GM10248 (cell line): ENCODE data around the gene MUC21.

Experiments used
- CTCF ChIA-PET: fragments of 300-600 bp; sonication (Branson Sonifier 250); formaldehyde crosslinking; extraction: SDS; loops from one replicate; lab custom pipeline; 2021; ENCODE audit warnings: antibody characterized with exemption; lab: Yijun Ruan, JAX
- POLR2A ChIA-PET: fragments of 350-650 bp; sonication (Branson Sonifier 250); formaldehyde crosslinking; extraction: SDS; loops from one replicate; lab custom pipeline; 2020; ENCODE audit warnings: antibody characterized with exemption; lab: Yijun Ruan, JAX
- DNase-seq: peaks from one replicate; pipeline ENCODE4 v3.0.0; 2012; ENCODE audit errors: extremely low spot score
- CTCF ChIP-seq: IDR thresholded peaks from 2 replicates; pipeline ENCODE4 v1.5.1; 2012; ENCODE audit warnings: mild to moderate bottlenecking, low read depth; ENCODE audit errors: extremely low read depth, missing control alignments, control extremely low read depth

MUC21 gene

GRCh38 chr6:30954631-30955366 lies 28.7 kb upstream of the MUC21 start:
- DNase-seq: no peak
- ChIA-PET CTCF (interaction anchor here (1.0 to 1.4 kb wide), 3 partner anchors 12 to 132 kb away, joined by 3 to 6 read pairs (median 4); no protein-coding TSS in a partner anchor), POLR2A (no interaction called here)
- TF ChIP-seq CTCF: no peak

GRCh38 chr6:30955367-30956042 lies 28.0 kb upstream of the MUC21 start:
- POLR2A ChIA-PET: no interaction called here
- DNase-seq: peak; percentile 82
- TF ChIP-seq CTCF: no peak
- CTCF ChIA-PET: interaction anchor here (1.0 to 2.6 kb wide), 5 partner anchors 11 to 276 kb away, joined by 3 to 6 read pairs (median 4); no protein-coding TSS in a partner anchor

- DNase-seq: no peak
- no peak for TF ChIP-seq CTCF
- ChIA-PET CTCF (interaction anchor here (2.6 kb wide), 1 partner anchor 278 kb away, joined by 5 read pairs; no protein-coding TSS in a partner anchor), POLR2A (no interaction called here)
Measured at GRCh38 chr6:30957716-30958115, 25.8 kb upstream of the MUC21 start.

- POLR2A ChIA-PET: no interaction called here
- CTCF ChIA-PET: no interaction called here
- TF ChIP-seq CTCF: no peak
- DNase-seq: no peak
Measured at GRCh38 chr6:30960907-30961673, 22.4 kb upstream of the MUC21 start.

- no peak for TF ChIP-seq CTCF
- CTCF ChIA-PET: interaction anchor here (1.0 to 1.4 kb wide), 2 partner anchors 107 to 121 kb away, joined by 3 read pairs; no protein-coding TSS in a partner anchor
- no peak for DNase-seq
- POLR2A ChIA-PET: no interaction called here
Measured at GRCh38 chr6:30962716-30963115, 20.8 kb upstream of the MUC21 start.

- CTCF ChIA-PET: interaction anchor here (1.4 kb wide), 1 partner anchor 120 kb away, joined by 3 read pairs; no protein-coding TSS in a partner anchor
- TF ChIP-seq CTCF: no peak
- DNase-seq: no peak
- POLR2A ChIA-PET: no interaction called here
Measured at GRCh38 chr6:30963641-30964040, 19.9 kb upstream of the MUC21 start.
